Measurements from ENCODE around the gene NOC4L.

Gene NOC4L

GRCh38 chr12:132103542-132104308 lies 40.5 kb upstream of the NOC4L start:
- H3K4me3 ChIP-seq (ENCODE audit: low read length): no peak overlapping the region
- DNase-seq (ENCODE audit: low read depth): no peak
- TF ChIP-seq, protein P1, sequence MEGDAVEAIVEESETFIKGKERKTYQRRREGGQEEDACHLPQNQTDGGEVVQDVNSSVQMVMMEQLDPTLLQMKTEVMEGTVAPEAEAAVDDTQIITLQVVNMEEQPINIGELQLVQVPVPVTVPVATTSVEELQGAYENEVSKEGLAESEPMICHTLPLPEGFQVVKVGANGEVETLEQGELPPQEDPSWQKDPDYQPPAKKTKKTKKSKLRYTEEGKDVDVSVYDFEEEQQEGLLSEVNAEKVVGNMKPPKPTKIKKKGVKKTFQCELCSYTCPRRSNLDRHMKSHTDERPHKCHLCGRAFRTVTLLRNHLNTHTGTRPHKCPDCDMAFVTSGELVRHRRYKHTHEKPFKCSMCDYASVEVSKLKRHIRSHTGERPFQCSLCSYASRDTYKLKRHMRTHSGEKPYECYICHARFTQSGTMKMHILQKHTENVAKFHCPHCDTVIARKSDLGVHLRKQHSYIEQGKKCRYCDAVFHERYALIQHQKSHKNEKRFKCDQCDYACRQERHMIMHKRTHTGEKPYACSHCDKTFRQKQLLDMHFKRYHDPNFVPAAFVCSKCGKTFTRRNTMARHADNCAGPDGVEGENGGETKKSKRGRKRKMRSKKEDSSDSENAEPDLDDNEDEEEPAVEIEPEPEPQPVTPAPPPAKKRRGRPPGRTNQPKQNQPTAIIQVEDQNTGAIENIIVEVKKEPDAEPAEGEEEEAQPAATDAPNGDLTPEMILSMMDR (conservative IDR thresholded peaks at IDR 0.05; ENCODE audit: low read depth, low read length): no peak

GRCh38 chr12:132105467-132105866 lies 38.8 kb upstream of the NOC4L start:
- no peak overlapping the region for H3K4me3 ChIP-seq (ENCODE audit: low read length)
- no peak for DNase-seq (ENCODE audit: low read depth)
- TF ChIP-seq, protein P1 (conservative IDR thresholded peaks at IDR 0.05; ENCODE audit: low read depth, low read length): no peak

GRCh38 chr12:132106921-132107320 lies 37.3 kb upstream of the NOC4L start:
- TF ChIP-seq, protein P1 (conservative IDR thresholded peaks at IDR 0.05; ENCODE audit: low read depth, low read length): no peak
- H3K4me3 ChIP-seq (ENCODE audit: low read length): no peak overlapping the region
- DNase-seq (ENCODE audit: low read depth): no peak

DNA sequence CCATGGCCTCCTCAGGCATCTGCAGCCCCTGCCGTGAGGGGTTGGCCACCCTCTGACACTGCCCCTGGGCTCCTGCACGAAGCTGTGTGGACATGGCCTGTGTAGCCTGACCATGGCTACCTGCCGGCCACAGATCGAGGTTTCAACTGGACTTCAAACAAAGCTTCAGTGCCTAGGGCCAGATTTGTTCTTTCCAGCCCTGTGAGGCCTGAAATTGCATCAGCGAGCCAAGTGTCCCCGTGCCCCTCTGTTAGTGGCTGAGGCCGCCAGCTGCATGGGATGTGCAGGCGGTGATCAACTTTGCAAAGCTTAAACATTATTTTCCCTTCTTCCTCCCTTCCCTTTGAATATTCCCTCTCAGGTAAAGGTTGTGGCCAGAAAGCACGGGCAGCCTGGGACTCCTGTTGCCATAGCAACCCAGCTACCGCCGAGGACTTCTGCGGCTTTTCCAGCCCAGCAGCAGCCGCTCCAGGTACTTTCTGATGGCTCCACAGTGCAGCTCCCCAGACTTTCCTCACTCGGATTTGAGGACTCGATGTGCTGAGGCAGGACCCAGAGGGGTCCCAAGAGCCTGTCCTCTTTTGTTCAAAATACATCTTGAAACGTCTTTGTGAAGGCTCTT lies 35.9 kb upstream of the NOC4L start:
- TF ChIP-seq, protein P1 (conservative IDR thresholded peaks at IDR 0.05; ENCODE audit: low read depth, low read length): no peak
- H3K4me3 ChIP-seq (ENCODE audit: low read length): no peak overlapping the region
- DNase-seq (ENCODE audit: low read depth): no peak

DNA sequence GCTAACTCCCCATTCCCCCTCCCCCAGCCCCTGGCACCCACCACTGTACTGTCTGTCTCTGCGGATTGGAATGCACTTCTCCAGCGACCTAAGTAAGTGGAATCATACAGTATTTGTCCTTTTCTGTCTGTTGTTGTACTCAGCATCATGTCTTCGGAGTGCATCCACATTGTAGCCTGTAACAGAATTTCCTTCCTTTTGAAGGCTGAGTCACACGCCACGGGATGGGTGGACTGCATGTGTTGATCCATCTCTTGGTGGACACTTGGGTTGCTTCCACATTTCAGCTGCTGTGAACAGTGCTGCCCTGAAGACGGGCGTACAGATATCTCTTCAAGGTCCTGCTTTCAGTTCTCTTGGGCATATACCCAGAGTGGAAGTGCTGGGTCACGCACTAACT lies 34.5 kb upstream of the NOC4L start:
- H3K4me3 ChIP-seq (ENCODE audit: low read length): no peak overlapping the region
- DNase-seq (ENCODE audit: low read depth): no peak
- TF ChIP-seq, protein P1 (conservative IDR thresholded peaks at IDR 0.05; ENCODE audit: low read depth, low read length): no peak

GRCh38 chr12:132110677-132111076 lies 33.6 kb upstream of the NOC4L start:
- TF ChIP-seq, protein P1 (conservative IDR thresholded peaks at IDR 0.05; ENCODE audit: low read depth, low read length): no peak
- DNase-seq (ENCODE audit: low read depth): no peak
- no peak overlapping the region for H3K4me3 ChIP-seq (ENCODE audit: low read length)

Data from retinal pigment epithelial cell (primary cell).